ENCODE measurements around the gene ARFIP2. TPM values are rescaled to one million over a fixed set of nuclear protein-coding genes. Genes with fewer than 3 reads are reported as not detected.

Gene ARFIP2
- total and polyA plus RNA-seq, 10 of the 15 experiments (the other 5 are each of a cell fraction or from before 2014, with no cell fraction given): 11.7 to 59.8 (median 48.0) TPM

GRCh38 chr11:6459099-6459450 lies 22.1 kb downstream of the ARFIP2 start (continued):
- TF ChIP-seq MEF2B (IDR thresholded peaks at IDR 0.05; ENCODE audit: partially characterized antibody, poor library complexity, severe bottlenecking): no peak
- TF ChIP-seq ZBED1 (IDR thresholded peaks at IDR 0.05; ENCODE audit: borderline replicate concordance): no peak
- no peak for TF ChIP-seq ZNF622 (IDR thresholded peaks at IDR 0.05)
- no peak for TF ChIP-seq TBL1XR1 (IDR thresholded peaks at IDR 0.05; ENCODE audit: low read depth, low read length)

- in situ Hi-C loops (cut with MboI): no loop called here
- CTCF ChIA-PET: interaction anchor here (4.7 kb wide), 1 partner anchor 14 kb away, joined by 23 read pairs; no protein-coding TSS in a partner anchor
- Histone ChIP-seq H3K4me3 (no peak overlapping the region), H3K4me1 (ENCODE audit: control insufficient read depth, insufficient read depth, low read length) (no peaks in the 10 kb centered on the region), H3K9me3 (replicated peaks; ENCODE audit: control insufficient read depth, insufficient read depth, low read length) (no peaks in the 10 kb centered on the region), H2AFZ (ENCODE audit: control insufficient read depth, low read depth, low read length) (no peak overlapping the region), H4K20me1 (ENCODE audit: control insufficient read depth, insufficient read depth) (no peaks in the 10 kb centered on the region), H3K36me3 (ENCODE audit: control insufficient read depth in 2 of 2, insufficient read depth in 2 of 2, low read length in 1 of 2) (no peaks in the 10 kb centered on the region; a peak in 1 of 4 replicates), H3K27ac (ENCODE audit: control insufficient read depth, insufficient read depth) (no peak overlapping the region), H3K27me3 (replicated peaks in 1 of 2; ENCODE audit: control insufficient read depth in 2 of 2, insufficient read depth in 2 of 2, low read length in 1 of 2) (no peaks in the 10 kb centered on the region), H3K9ac (ENCODE audit: control insufficient read depth, insufficient read depth, low read length) (no peak overlapping the region), H3K79me2 (ENCODE audit: control insufficient read depth, insufficient read depth, low read length) (no peaks in the 10 kb centered on the region), H3K4me2 (ENCODE audit: control insufficient read depth, insufficient read depth) (no peak overlapping the region)
- SMC1A ChIA-PET (ENCODE audit: uncharacterized antibody, unreplicated experiment): interaction anchor here (0.9 to 1.5 kb wide), 2 partner anchors 10 to 77 kb away, joined by 3 to 4 read pairs; no protein-coding TSS in a partner anchor
- FAIRE-seq (no peak), DNase-seq (ENCODE audit: low read depth, low spot score) (no peak), ATAC-seq (no peak)
- BruUV-seq (replicated peaks): no TSS peak
- 4% methylated on average over 2 of the region's 2 CpGs for WGBS (ENCODE audit: insufficient coverage, insufficient replicate concordance, low lambda C conversion rate, missing lambda C conversion rate)
- RAD21 ChIA-PET (ENCODE audit: unreplicated experiment): no interaction called here
- TF ChIP-seq PAX5 (IDR thresholded peaks at IDR 0.05; ENCODE audit: borderline replicate concordance, low read depth, low read length): no peak
- TF ChIP-seq NFYB (IDR thresholded peaks at IDR 0.05; ENCODE audit: insufficient read depth, low read depth, low read length): no peak
- no peak for TF ChIP-seq ETV6 (conservative IDR thresholded peaks at IDR 0.05 in 1 of 2, IDR thresholded peaks at IDR 0.05 in 1 of 2; ENCODE audit: borderline replicate concordance in 1 of 2, low read depth in 1 of 2)
- no peak for TF ChIP-seq CREM (IDR thresholded peaks at IDR 0.05; ENCODE audit: low read depth)
- no peak for TF ChIP-seq NFXL1 (IDR thresholded peaks at IDR 0.05; ENCODE audit: borderline replicate concordance)
- no peak for TF ChIP-seq TAF1 (IDR thresholded peaks at IDR 0.05; ENCODE audit: borderline replicate concordance, low read depth, low read length)
- POLR2A ChIA-PET: no interaction called here
- intact Hi-C loops (cut with micrococcal nuclease; ENCODE audit: unreplicated experiment): no loop called here
These were observed 22.6 kb downstream of the ARFIP2 start for GRCh38 chr11:6458352-6459098.

All from GM12878 (cell line).